Small intestine (tissue), 7 donors: ENCODE results near the gene CCM2. TPM values are rescaled to one million over a fixed set of nuclear protein-coding genes. Genes with fewer than 3 reads are reported as not detected.
A peak's percentile ranks its signal among the peaks of the same experiment; 100 is the strongest.
"Not testable (repeated sequence)": the region's sequence is repeated elsewhere in the genome, so short reads cannot be mapped to it uniquely, and the experiment has no call there.

Source experiments
- DNase-seq, 2 donors: peaks; one replicate each; pipeline versions ENCODE4 v3.0.0 to v3.0.0-alpha.2; 2013
- FAIRE-seq: peaks from 2 replicates; lab custom pipeline; 2012; peaks lifted over from hg19 to GRCh38; lab: Jason Lieb, UNC
- H3K27ac ChIP-seq, 3 donors: one replicate each; pipeline ENCODE4 v1.5.1; 2013; ENCODE audit warnings: low read length in 2 of 3, mild to moderate bottlenecking in 2 of 3, control low read depth in 1 of 3, inconsistent platforms in 1 of 3, low read depth in 1 of 3, moderate library complexity in 1 of 3
- H3K27me3 ChIP-seq, 3 donors: one replicate each; pipeline ENCODE4 v1.6.1; 2013; ENCODE audit warnings: low read length in 3 of 3, inconsistent platforms in 1 of 3; ENCODE audit not compliant: control insufficient read depth in 3 of 3, insufficient read depth in 3 of 3
- H3K36me3 ChIP-seq, 3 donors: one replicate each; pipeline ENCODE4 v1.6.1; 2013; ENCODE audit warnings: low read length in 3 of 3, inconsistent platforms in 1 of 3, low read depth in 1 of 3, mild to moderate bottlenecking in 1 of 3, moderate library complexity in 1 of 3; ENCODE audit not compliant: control insufficient read depth in 3 of 3, insufficient read depth in 2 of 3
- H3K4me1 ChIP-seq, 3 donors: one replicate each; pipeline ENCODE4 v1.6.1; 2013; ENCODE audit warnings: low read length in 2 of 3, inconsistent platforms in 1 of 3, low read depth in 1 of 3, mild to moderate bottlenecking in 1 of 3, moderate library complexity in 1 of 3; ENCODE audit not compliant: control insufficient read depth in 3 of 3, insufficient read depth in 2 of 3
- H3K4me3 ChIP-seq, 3 donors: one replicate each; pipeline ENCODE4 v1.5.1; 2013; ENCODE audit warnings: low read length in 3 of 3, control low read depth in 1 of 3, inconsistent platforms in 1 of 3, low read depth in 1 of 3, mild to moderate bottlenecking in 1 of 3, moderate library complexity in 1 of 3
- H3K9me3 ChIP-seq, 2 donors: one replicate each; pipeline ENCODE4 v1.6.1; 2013; ENCODE audit warnings: low read depth in 1 of 2, low read length in 1 of 2; ENCODE audit not compliant: control insufficient read depth in 2 of 2, insufficient read depth in 1 of 2
- WGBS, 3 donors: extraction: QIAGEN DNeasy Blood & Tissue Kit; methylation state at CpG; one replicate each; pipeline ENCODE4 v1.1.7; 2013; 5-methylcytosine and 5-hydroxymethylcytosine counted together
- polyA plus RNA-seq, 4 donors: library from polyadenylated mRNA; stranded (reverse) in 3 of 4; unstranded in 1 of 4; fragments of 200-250 nt in 3 of 4; fragments of 120-200 nt in 1 of 4; gene quantifications; one replicate each; pipeline versions ENCODE4 v1.2.1 to v1.2.3, GENCODE V29; 2013
- donor health status: healthy with polysubstance abuse.
- donor health status: control.
- donor health status: control.
- donor health status: Bipolar disorder and iron deficiency.
- donor health status: healthy.

Gene CCM2
- polyA plus RNA-seq, 4 donors = 17.8 to 32.3 (median 24.7) TPM

GRCh38 chr7:45017253-45017652, 17.3 kb downstream of the CCM2 start:
- Histone ChIP-seq H3K4me3 (no peak overlapping the region), H3K9me3 (peaks cover 0 to 5% of the 10 kb centered on the region in 2 donors), H3K27me3 (no peaks in the 10 kb centered on the region), H3K27ac (no peak overlapping the region), H3K4me1 (no peaks in the 10 kb centered on the region), H3K36me3 (peaks cover 0 to 10% (median 0%) of the 10 kb centered on the region in 3 donors)
- WGBS, 3 donors = 60 to 65% (median 61%) methylated on average over 3 of the region's 3 CpGs
- DNase-seq = no peak
- FAIRE-seq = no peak

- Histone ChIP-seq H3K27ac (no peak overlapping the region), H3K27me3 (no peaks in the 10 kb centered on the region), H3K36me3 (peaks cover 0 to 8% (median 0%) of the 10 kb centered on the region in 3 donors), H3K9me3 (peaks cover 0 to 12% of the 10 kb centered on the region in 2 donors), H3K4me3 (no peak overlapping the region), H3K4me1 (no peaks in the 10 kb centered on the region)
- FAIRE-seq (no peak), DNase-seq (no peak)
- WGBS, 3 donors = 67 to 78% (median 73%) methylated on average over 5 of the region's 5 CpGs
These were observed 20.9 kb downstream of the CCM2 start for GRCh38 chr7:45020915-45021314.

GRCh38 chr7:45021604-45022296, 21.7 kb downstream of the CCM2 start:
- H3K36me3 ChIP-seq = peaks cover 0 to 10% (median 0%) of the 10 kb centered on the region in 3 donors
- H3K27me3 ChIP-seq = no peaks in the 10 kb centered on the region
- no peak overlapping the region for H3K4me3 ChIP-seq
- DNase-seq (no peak), FAIRE-seq (no peak)
- peaks cover 0 to 12% of the 10 kb centered on the region in 2 donors for H3K9me3 ChIP-seq
- no peaks in the 10 kb centered on the region for H3K4me1 ChIP-seq
- WGBS, 3 donors = 75 to 92% (median 88%) methylated on average over 3 of the region's 3 CpGs
- no peak overlapping the region for H3K27ac ChIP-seq

- Histone ChIP-seq H3K36me3 (peaks cover 0 to 16% (median 0%) of the 10 kb centered on the region in 3 donors), H3K4me3 (no peak overlapping the region), H3K9me3 (peaks cover 0 to 7% of the 10 kb centered on the region in 2 donors), H3K27me3 (no peaks in the 10 kb centered on the region), H3K27ac (no peak overlapping the region), H3K4me1 (no peaks in the 10 kb centered on the region)
- 91 to 92% (median 91%) methylated on average over 2 of the region's 2 CpGs for WGBS, 3 donors
- FAIRE-seq = no peak
- DNase-seq = no peak
These were observed 24.2 kb downstream of the CCM2 start for GRCh38 chr7:45024126-45024744.

GRCh38 chr7:45025473-45025872, 25.5 kb downstream of the CCM2 start:
- H3K27ac ChIP-seq, DNase-seq, H3K9me3 ChIP-seq, H3K4me1 ChIP-seq, H3K27me3 ChIP-seq, H3K4me3 ChIP-seq, FAIRE-seq: not testable (repeated sequence)
- peaks cover 0 to 18% (median 0%) of the 10 kb centered on the region in 3 donors for H3K36me3 ChIP-seq
- 95 to 98% (median 97%) methylated on average over 12 of the region's 12 CpGs for WGBS, 3 donors

GRCh38 chr7:45026013-45026412, 26.0 kb downstream of the CCM2 start:
- Histone ChIP-seq H3K36me3 (peaks cover 0 to 18% (median 0%) of the 10 kb centered on the region in 3 donors), H3K4me3 (no peak overlapping the region), H3K9me3 (peaks cover 0 to 7% of the 10 kb centered on the region in 2 donors), H3K4me1 (no peaks in the 10 kb centered on the region), H3K27ac (no peak overlapping the region), H3K27me3 (no peaks in the 10 kb centered on the region)
- DNase-seq = no peak
- FAIRE-seq = no peak
- WGBS, 3 donors = 73 to 87% (median 76%) methylated on average over 1 of the region's 1 CpG

GRCh38 chr7:45026984-45027773, 27.2 kb downstream of the CCM2 start:
- 62 to 83% (median 69%) methylated on average over 10 of the region's 10 CpGs for WGBS, 3 donors
- H3K27ac ChIP-seq = peak overlapping the region in 2 of 3 donors; percentile 71 to 88
- H3K36me3 ChIP-seq = peaks cover 0 to 20% (median 0%) of the 10 kb centered on the region in 3 donors
- no peaks in the 10 kb centered on the region for H3K27me3 ChIP-seq
- peak overlapping the region in 2 of 3 donors; percentile 46 to 48 for H3K4me3 ChIP-seq
- peaks cover 0 to 7% of the 10 kb centered on the region in 2 donors for H3K9me3 ChIP-seq
- DNase-seq (peak in 1 of 2 donors; percentile 17), FAIRE-seq (no peak)
- no peaks in the 10 kb centered on the region for H3K4me1 ChIP-seq

- H3K36me3 ChIP-seq = peaks cover 0 to 22% (median 0%) of the 10 kb centered on the region in 3 donors
- H3K27ac ChIP-seq = peak overlapping the region in 2 of 3 donors; percentile 71 to 88
- no peaks in the 10 kb centered on the region for H3K4me1 ChIP-seq
- DNase-seq = no peak
- no peak for FAIRE-seq
- WGBS, 3 donors = 68 to 90% (median 77%) methylated on average over 4 of the region's 4 CpGs
- peak overlapping the region in 2 of 3 donors; percentile 46 to 48 for H3K4me3 ChIP-seq
- H3K27me3 ChIP-seq = no peaks in the 10 kb centered on the region
- H3K9me3 ChIP-seq = peaks cover 0 to 7% of the 10 kb centered on the region in 2 donors
These were observed 27.7 kb downstream of the CCM2 start for GRCh38 chr7:45027774-45028114.
